Keratinocyte (primary cell): ENCODE data around the gene BBS9.

Experiments used
- CTCF ChIP-seq, 3 experiments: IDR thresholded peaks in 1 of 3; conservative IDR thresholded peaks in 1 of 3; optimal IDR thresholded peaks in 1 of 3; 2 replicates in 2 of 3; 3 replicates in 1 of 3; pipeline versions ENCODE3 to v1.5.1; 2011; ENCODE audit warnings: low read length in 3 of 3, mild to moderate bottlenecking in 3 of 3, moderate library complexity in 2 of 3, control low read depth in 1 of 3, inconsistent platforms in 1 of 3; ENCODE audit not compliant: insufficient read depth in 2 of 3; ENCODE audit errors: extremely low read depth in 1 of 3
- EZH2 ChIP-seq: IDR thresholded peaks from one replicate; pipeline ENCODE4 v1.6.1; 2012; ENCODE audit warnings: inconsistent platforms, mild to moderate bottlenecking, low read length, moderate library complexity

GRCh38 chr7:33287738-33288137 lies 158.4 kb downstream of the BBS9 start:
- TF ChIP-seq EZH2 (no peak), CTCF (optimal IDR thresholded peaks at IDR 0.05 in 1 of 3, IDR thresholded peaks at IDR 0.05 in 1 of 3, conservative IDR thresholded peaks at IDR 0.05 in 1 of 3; ENCODE audit: extremely low read depth in 1 of 3, insufficient read depth in 2 of 3, low read length in 3 of 3) (no peak)
